MM.1S (cell line): ENCODE data around the gene MRNIP.

ENCODE experiments used
- DNase-seq: peaks from one replicate; pipeline ENCODE4 v3.0.0-alpha.2; 2015
- H2AFZ ChIP-seq: fragments of 300-600 bp; sonication (generic); 2 replicates; pipeline ENCODE4 v1.6.0; 2016; ENCODE audit warnings: antibody characterized with exemption, low read length
- H3F3A ChIP-seq: fragments of 300-600 bp; sonication (generic); 2 replicates; pipeline ENCODE4 v1.6.1; 2016; ENCODE audit warnings: mild to moderate bottlenecking, antibody characterized with exemption, low read length, moderate library complexity, mixed read lengths; ENCODE audit not compliant: insufficient read depth
- H3K27ac ChIP-seq: fragments of 300-600 bp; sonication (generic); 2 replicates; pipeline ENCODE4 v1.5.1; 2016; ENCODE audit warnings: mild to moderate bottlenecking, low read length
- H3K27me3 ChIP-seq: fragments of 300-600 bp; sonication (generic); replicated peaks from 2 replicates; pipeline ENCODE4 v1.6.0; 2016; ENCODE audit warnings: low read length; ENCODE audit not compliant: insufficient read depth
- H3K36me3 ChIP-seq: fragments of 300-600 bp; sonication (generic); replicated peaks from 2 replicates; pipeline ENCODE4 v1.6.1; 2016; ENCODE audit warnings: mild to moderate bottlenecking, low read length, mixed read lengths; ENCODE audit not compliant: insufficient read depth
- H3K4me1 ChIP-seq: fragments of 300-600 bp; sonication (generic); 2 replicates; pipeline ENCODE4 v1.6.1; 2016; ENCODE audit warnings: low read length, mixed read lengths
- H3K4me2 ChIP-seq: fragments of 300-600 bp; sonication (generic); 2 replicates; pipeline ENCODE4 v1.6.0; 2016; ENCODE audit warnings: low read depth, low read length
- H3K4me3 ChIP-seq: fragments of 300-600 bp; sonication (generic); 2 replicates; pipeline ENCODE4 v1.5.1; 2016; ENCODE audit warnings: low read length, mixed read lengths
- H3K79me2 ChIP-seq: fragments of 300-600 bp; sonication (generic); 2 replicates; pipeline ENCODE4 v1.6.1; 2016; ENCODE audit warnings: mixed run types, low read length, mixed read lengths
- H3K9ac ChIP-seq: fragments of 300-600 bp; sonication (generic); 2 replicates; pipeline ENCODE4 v1.6.1; 2016; ENCODE audit warnings: low read length, mixed read lengths
- H3K9me2 ChIP-seq: fragments of 300-600 bp; sonication (generic); replicated peaks from 2 replicates; pipeline ENCODE4 v1.6.1; 2016; ENCODE audit warnings: mild to moderate bottlenecking, low read length, mixed read lengths; ENCODE audit not compliant: insufficient read depth
- H3K9me3 ChIP-seq: fragments of 300-600 bp; sonication (generic); replicated peaks from 2 replicates; pipeline ENCODE4 v1.6.1; 2016; ENCODE audit warnings: mild to moderate bottlenecking, low read length, mixed read lengths; ENCODE audit not compliant: insufficient read depth
- H4K20me1 ChIP-seq: fragments of 300-600 bp; sonication (generic); 2 replicates; pipeline ENCODE4 v1.6.1; 2016; ENCODE audit warnings: mild to moderate bottlenecking, low read length, moderate library complexity, mixed read lengths; ENCODE audit not compliant: insufficient read depth
- CTCF ChIP-seq: fragments of 300-600 bp; sonication (generic); IDR thresholded peaks from 2 replicates; pipeline ENCODE4 v1.5.1; 2016; ENCODE audit warnings: antibody characterized with exemption, low read length, mixed read lengths
- EZH2 ChIP-seq: fragments of 300-600 bp; sonication (generic); optimal IDR thresholded peaks from 2 replicates; pipeline ENCODE3; 2017; ENCODE audit warnings: low read depth, mild to moderate bottlenecking, antibody characterized with exemption, low read length, mixed read lengths
- EZH2phosphoT487 ChIP-seq: fragments of 300-600 bp; sonication (generic); IDR thresholded peaks from 2 replicates; pipeline ENCODE4 v1.6.1; 2018; ENCODE audit warnings: antibody characterized with exemption, low read length

MRNIP gene

GRCh38 chr5:179814090-179814489 lies 44.5 kb downstream of the MRNIP start:
- Histone ChIP-seq H3K4me2 (no peak overlapping the region), H3K27ac (no peak overlapping the region)
- TF ChIP-seq CTCF, result no peak
- TF ChIP-seq EZH2phosphoT487, result no peak
- TF ChIP-seq EZH2, result no peak

GRCh38 chr5:179812997-179813607 lies 45.5 kb downstream of the MRNIP start:
- Histone ChIP-seq H3K4me3 (no peak overlapping the region), H3K79me2 (peaks cover 3% of the 10 kb centered on the region), H3K36me3 (no peaks in the 10 kb centered on the region), H2AFZ (no peak overlapping the region), H3K4me2 (no peak overlapping the region), H4K20me1 (no peaks in the 10 kb centered on the region), H3K27ac (no peak overlapping the region), H3K27me3 (no peaks in the 10 kb centered on the region), H3K9me3 (no peaks in the 10 kb centered on the region), H3K4me1 (peaks cover under 1% of the 10 kb centered on the region), H3K9ac (no peak overlapping the region), H3K9me2 (no peaks in the 10 kb centered on the region), H3F3A (no peaks in the 10 kb centered on the region)
- TF ChIP-seq CTCF (no peak), EZH2 (no peak), EZH2phosphoT487 (no peak)
- DNase-seq, result no peak

More at GRCh38 chr5:179814090-179814489, 44.5 kb downstream of the MRNIP start:
- Histone ChIP-seq H3K9me2 (no peaks in the 10 kb centered on the region), H3F3A (no peaks in the 10 kb centered on the region), H4K20me1 (no peaks in the 10 kb centered on the region), H2AFZ (no peak overlapping the region), H3K4me3 (no peak overlapping the region), H3K4me1 (peaks cover 6% of the 10 kb centered on the region), H3K79me2 (peaks cover 6% of the 10 kb centered on the region; the same call in 1 of the 2 replicates), H3K36me3 (no peaks in the 10 kb centered on the region), H3K27me3 (no peaks in the 10 kb centered on the region), H3K9me3 (no peaks in the 10 kb centered on the region), H3K9ac (no peak overlapping the region)
- DNase-seq, result no peak

GRCh38 chr5:179812135-179812825 lies 46.3 kb downstream of the MRNIP start:
- no peak for DNase-seq
- no peak overlapping the region for H3K4me2 ChIP-seq
- TF ChIP-seq EZH2phosphoT487, result no peak
- TF ChIP-seq CTCF, result no peak
- no peak for TF ChIP-seq EZH2
- H3K4me3 ChIP-seq, result no peak overlapping the region
- no peak overlapping the region for H3K27ac ChIP-seq
- H3K27me3 ChIP-seq, result no peaks in the 10 kb centered on the region
- no peak overlapping the region for H2AFZ ChIP-seq
- H3F3A ChIP-seq, result 0 out of 2 replicates have a peak, but pooled peaks cover under 1% of the 10 kb centered on the region
- H3K79me2 ChIP-seq, result peaks cover 9% of the 10 kb centered on the region
- no peaks in the 10 kb centered on the region for H3K9me3 ChIP-seq
- no peak overlapping the region for H3K9ac ChIP-seq
- H3K4me1 ChIP-seq, result no peaks in the 10 kb centered on the region
- H4K20me1 ChIP-seq, result no peaks in the 10 kb centered on the region
- no peaks in the 10 kb centered on the region for H3K9me2 ChIP-seq
- no peaks in the 10 kb centered on the region for H3K36me3 ChIP-seq
